ENCODE results near the gene CDH4.

CDH4 gene

GRCh38 chr20:61866165-61866564 is 614.1 kb downstream of the CDH4 start:
- H3K4me3 ChIP-seq (ENCODE audit: low read depth, low read length) = no peak overlapping the region
- no peak for DNase-seq (ENCODE audit: low read depth)

GRCh38 chr20:61868006-61868405 is 615.9 kb downstream of the CDH4 start:
- no peak overlapping the region for H3K4me3 ChIP-seq (ENCODE audit: low read depth, low read length)
- no peak for DNase-seq (ENCODE audit: low read depth)

GRCh38 chr20:61868466-61869090 is 616.5 kb downstream of the CDH4 start:
- no peak overlapping the region for H3K4me3 ChIP-seq (ENCODE audit: low read depth, low read length)
- no peak for DNase-seq (ENCODE audit: low read depth)

GRCh38 chr20:61869750-61870507 is 617.9 kb downstream of the CDH4 start:
- no peak overlapping the region for H3K4me3 ChIP-seq (ENCODE audit: low read depth, low read length)
- DNase-seq (ENCODE audit: low read depth) = no peak

GRCh38 chr20:61871160-61871559 is 619.1 kb downstream of the CDH4 start:
- no peak for DNase-seq (ENCODE audit: low read depth)
- H3K4me3 ChIP-seq (ENCODE audit: low read depth, low read length) = no peak overlapping the region

GRCh38 chr20:61871913-61872312 is 619.9 kb downstream of the CDH4 start:
- DNase-seq (ENCODE audit: low read depth) = no peak
- no peak overlapping the region for H3K4me3 ChIP-seq (ENCODE audit: low read depth, low read length)

- DNase-seq (ENCODE audit: low read depth) = no peak
- H3K4me3 ChIP-seq (ENCODE audit: low read depth, low read length) = no peak overlapping the region
Observed at GRCh38 chr20:61872371-61872900, 620.4 kb downstream of the CDH4 start.

GRCh38 chr20:61873651-61874420 is 621.8 kb downstream of the CDH4 start:
- DNase-seq (ENCODE audit: low read depth) = no peak
- H3K4me3 ChIP-seq (ENCODE audit: low read depth, low read length) = no peak overlapping the region

- DNase-seq (ENCODE audit: low read depth) = no peak
- no peak overlapping the region for H3K4me3 ChIP-seq (ENCODE audit: low read depth, low read length)
Observed at GRCh38 chr20:61874421-61875068, 622.5 kb downstream of the CDH4 start.

GRCh38 chr20:61875221-61875885 is 623.3 kb downstream of the CDH4 start:
- DNase-seq (ENCODE audit: low read depth) = no peak
- H3K4me3 ChIP-seq (ENCODE audit: low read depth, low read length) = no peak overlapping the region

GRCh38 chr20:61875996-61876395 is 623.9 kb downstream of the CDH4 start:
- DNase-seq (ENCODE audit: low read depth) = no peak
- no peak overlapping the region for H3K4me3 ChIP-seq (ENCODE audit: low read depth, low read length)

GRCh38 chr20:61876952-61877728 is 625.1 kb downstream of the CDH4 start:
- no peak overlapping the region for H3K4me3 ChIP-seq (ENCODE audit: low read depth, low read length)
- DNase-seq (ENCODE audit: low read depth) = no peak

- DNase-seq (ENCODE audit: low read depth) = no peak
- no peak overlapping the region for H3K4me3 ChIP-seq (ENCODE audit: low read depth, low read length)
Observed at GRCh38 chr20:61877776-61878477, 625.9 kb downstream of the CDH4 start.

GRCh38 chr20:61878478-61879302 is 626.6 kb downstream of the CDH4 start:
- H3K4me3 ChIP-seq (ENCODE audit: low read depth, low read length) = no peak overlapping the region
- DNase-seq (ENCODE audit: low read depth) = no peak

- no peak for DNase-seq (ENCODE audit: low read depth)
- H3K4me3 ChIP-seq (ENCODE audit: low read depth, low read length) = no peak overlapping the region
Observed at GRCh38 chr20:61879303-61879620, 627.2 kb downstream of the CDH4 start.

GRCh38 chr20:61879694-61880093 is 627.6 kb downstream of the CDH4 start:
- no peak for DNase-seq (ENCODE audit: low read depth)
- no peak overlapping the region for H3K4me3 ChIP-seq (ENCODE audit: low read depth, low read length)

- H3K4me3 ChIP-seq (ENCODE audit: low read depth, low read length) = no peak overlapping the region
- DNase-seq (ENCODE audit: low read depth) = no peak
Observed at GRCh38 chr20:61880706-61881105, 628.6 kb downstream of the CDH4 start.
